OCI-LY1 (cell line): Measurements from ENCODE around the gene STXBP2.

Source experiments
- H2AFZ ChIP-seq: fragments of 200-600 bp; sonication (generic), shearing (Covaris generic); 2 replicates; pipeline ENCODE4 v1.6.0; 2014; ENCODE audit warnings: antibody characterized with exemption, mild to moderate bottlenecking, low read length
- H3F3A ChIP-seq: fragments of 200-600 bp; sonication (generic), shearing (Covaris generic); 2 replicates; pipeline ENCODE4 v1.6.0; 2014; ENCODE audit warnings: mild to moderate bottlenecking, antibody characterized with exemption, low read length, moderate library complexity; ENCODE audit not compliant: insufficient read depth
- H3K27ac ChIP-seq: fragments of 200-600 bp; sonication (generic); 2 replicates; pipeline ENCODE4 v1.5.1; 2014; ENCODE audit warnings: low read length, mixed run types, mild to moderate bottlenecking, low read depth; ENCODE audit not compliant: poor library complexity, severe bottlenecking
- H3K27me3 ChIP-seq: fragments of 200-600 bp; sonication (generic); 2 replicates; pipeline ENCODE4 v1.6.0; 2014; ENCODE audit warnings: antibody characterized with exemption, mild to moderate bottlenecking, low read length, moderate library complexity; ENCODE audit not compliant: insufficient read depth
- H3K36me3 ChIP-seq: fragments of 200-600 bp; sonication (generic); 2 replicates; pipeline ENCODE4 v1.6.1; 2014; ENCODE audit warnings: mild to moderate bottlenecking, antibody characterized with exemption, low read length, moderate library complexity, mixed read lengths; ENCODE audit not compliant: insufficient read depth
- H3K4me1 ChIP-seq: fragments of 200-600 bp; sonication (generic); 2 replicates; pipeline ENCODE4 v1.5.1; 2014; ENCODE audit warnings: mild to moderate bottlenecking, low read length, moderate library complexity; ENCODE audit not compliant: insufficient read depth, severe bottlenecking
- H3K4me2 ChIP-seq: fragments of 200-600 bp; sonication (generic), shearing (Covaris generic); 2 replicates; pipeline ENCODE4 v1.6.1; 2014; ENCODE audit warnings: low read length
- H3K4me3 ChIP-seq: fragments of 200-600 bp; sonication (generic); 2 replicates; pipeline ENCODE4 v1.5.1; 2014; ENCODE audit warnings: low read length, low read depth, mild to moderate bottlenecking, mixed read lengths; ENCODE audit not compliant: poor library complexity, severe bottlenecking
- H3K79me2 ChIP-seq: fragments of 200-600 bp; shearing (Covaris generic); 2 replicates; pipeline ENCODE4 v1.6.1; 2016; ENCODE audit warnings: mixed run types, low read length, mixed read lengths; ENCODE audit not compliant: insufficient read depth
- H3K9ac ChIP-seq: fragments of 200-600 bp; sonication (generic), shearing (Covaris generic); 2 replicates; pipeline ENCODE4 v1.6.1; 2014; ENCODE audit warnings: mild to moderate bottlenecking, low read length, mixed read lengths
- H3K9me2 ChIP-seq: fragments of 200-600 bp; sonication (generic), shearing (Covaris generic); 2 replicates; pipeline ENCODE4 v1.6.1; 2014; ENCODE audit warnings: low read depth, mild to moderate bottlenecking, low read length, mixed read lengths
- H3K9me3 ChIP-seq: fragments of 200-600 bp; shearing (Covaris generic); 2 replicates; pipeline ENCODE4 v1.6.1; 2014; ENCODE audit warnings: low read length, mixed read lengths
- H4K20me1 ChIP-seq: fragments of 200-600 bp; sonication (generic), shearing (Covaris generic); 2 replicates; pipeline ENCODE4 v1.6.0; 2016; ENCODE audit warnings: mild to moderate bottlenecking, low read length; ENCODE audit not compliant: insufficient read depth
- CTCF ChIP-seq: fragments of 200-600 bp; sonication (generic), shearing (Covaris generic); IDR thresholded peaks from 2 replicates; pipeline ENCODE4 v1.5.1; 2017; ENCODE audit warnings: mild to moderate bottlenecking, antibody characterized with exemption, low read length, moderate library complexity, mixed read lengths
- EZH2 ChIP-seq: fragments of 200-600 bp; sonication (generic), shearing (Covaris generic); IDR thresholded peaks from 2 replicates; pipeline ENCODE4 v1.8.0; 2017; ENCODE audit warnings: borderline replicate concordance, mixed run types, mild to moderate bottlenecking, antibody characterized with exemption, low read length, moderate library complexity, mixed read lengths

STXBP2 gene

GRCh38 chr19:7633698-7634097 lies 3.2 kb upstream of the STXBP2 start, which contains the start of gene PCP2:
Gene PCP2 (minus strand): TSS chr19:7633719. CDS start chr19:7633457, 262 bp downstream.
- Histone ChIP-seq H3K79me2 (peaks cover 16% of the 10 kb centered on the region), H2AFZ (no peak within 1 kb of the TSS), H3K9me3 (no peaks in the 10 kb centered on the region), H3F3A (no peaks in the 10 kb centered on the region; the same call in 1 of the 2 replicates), H3K4me2 (no peak within 1 kb of the TSS), H3K9ac (no peak within 1 kb of the TSS), H3K9me2 (no peaks in the 10 kb centered on the region), H3K27ac (no peak within 1 kb of the TSS), H3K36me3 (no peaks in the 10 kb centered on the region; the same call in 1 of the 2 replicates), H4K20me1 (no peaks in the 10 kb centered on the region), H3K4me3 (no peak within 1 kb of the TSS), H3K27me3 (no peaks in the 10 kb centered on the region), H3K4me1 (peaks cover 26% of the 10 kb centered on the region)
- TF ChIP-seq EZH2, result no peak
- TF ChIP-seq CTCF, result no peak

GRCh38 chr19:7635670-7636069 lies 1.2 kb upstream of the STXBP2 start:
- Histone ChIP-seq H3K9me3 (no peaks in the 10 kb centered on the region), H2AFZ (no peak overlapping the region), H3K9ac (no peak overlapping the region), H3F3A (no peaks in the 10 kb centered on the region; the same call in 1 of the 2 replicates), H3K9me2 (no peaks in the 10 kb centered on the region), H3K4me2 (no peak overlapping the region), H4K20me1 (no peaks in the 10 kb centered on the region), H3K36me3 (no peaks in the 10 kb centered on the region; the same call in 1 of the 2 replicates), H3K79me2 (no peaks in the 10 kb centered on the region), H3K4me3 (no peak overlapping the region), H3K4me1 (peaks cover 17% of the 10 kb centered on the region), H3K27ac (no peak overlapping the region), H3K27me3 (no peaks in the 10 kb centered on the region)
- no peak for TF ChIP-seq CTCF
- no peak for TF ChIP-seq EZH2

GRCh38 chr19:7636317-7636690 lies 606 bp upstream of the STXBP2 start:
- TF ChIP-seq CTCF (no peak), EZH2 (no peak)
- Histone ChIP-seq H3K27ac (no peak overlapping the region), H2AFZ (no peak overlapping the region), H3K4me1 (peaks cover 13% of the 10 kb centered on the region), H3K9me2 (no peaks in the 10 kb centered on the region), H3K4me2 (peak overlapping the region; percentile 99), H3K79me2 (no peaks in the 10 kb centered on the region), H3K4me3 (peak overlapping the region; percentile 100), H3K9ac (no peak overlapping the region), H3K27me3 (no peaks in the 10 kb centered on the region), H3K36me3 (no peaks in the 10 kb centered on the region; the same call in 1 of the 2 replicates), H4K20me1 (no peaks in the 10 kb centered on the region), H3F3A (no peaks in the 10 kb centered on the region; the same call in 1 of the 2 replicates), H3K9me3 (no peaks in the 10 kb centered on the region)
